Neural progenitor cell (in vitro differentiated cells): Measurements from ENCODE around the gene JMJD6. TPM values are rescaled to one million over a fixed set of nuclear protein-coding genes. Genes with fewer than 3 reads are reported as not detected.
"Not testable (repeated sequence)": the region's sequence is repeated elsewhere in the genome, so short reads cannot be mapped to it uniquely, and the experiment has no call there.

Experiments
- DNase-seq: peaks from one replicate; pipeline ENCODE4 v3.0.0-alpha.2; 2016; ENCODE audit warnings: low spot score
- H2AFZ ChIP-seq: fragments of 200-600 bp; sonication (generic); replicated peaks from 2 replicates; pipeline ENCODE4 v1.6.1; 2016; ENCODE audit warnings: antibody characterized with exemption
- H3F3A ChIP-seq: fragments of 200-600 bp; sonication (generic); 2 replicates; pipeline ENCODE4 v1.6.1; 2016; ENCODE audit warnings: antibody characterized with exemption, low read depth
- H3K27ac ChIP-seq: fragments of 200-600 bp; sonication (generic); 2 replicates; pipeline ENCODE4 v1.5.1; 2016; ENCODE audit warnings: mild to moderate bottlenecking
- H3K27me3 ChIP-seq: fragments of 200-600 bp; sonication (generic); 2 replicates; pipeline ENCODE4 v1.6.1; 2016; ENCODE audit warnings: mild to moderate bottlenecking, moderate library complexity
- H3K36me3 ChIP-seq: fragments of 200-600 bp; sonication (generic); 2 replicates; pipeline ENCODE4 v1.5.1; 2016
- H3K4me1 ChIP-seq: fragments of 200-600 bp; sonication (generic); 2 replicates; pipeline ENCODE4 v1.6.1; 2016; ENCODE audit warnings: mixed run types
- H3K4me2 ChIP-seq: fragments of 200-600 bp; sonication (generic); 2 replicates; pipeline ENCODE4 v1.6.1; 2016
- H3K4me3 ChIP-seq: fragments of 200-600 bp; sonication (generic); 2 replicates; pipeline ENCODE4 v1.5.1; 2016
- H3K79me2 ChIP-seq: fragments of 200-600 bp; sonication (generic); 2 replicates; pipeline ENCODE4 v1.6.1; 2016; ENCODE audit warnings: low read depth
- H3K9ac ChIP-seq: fragments of 200-600 bp; sonication (generic); 2 replicates; pipeline ENCODE4 v1.6.1; 2016
- H3K9me3 ChIP-seq: fragments of 200-600 bp; sonication (generic); 2 replicates; pipeline ENCODE4 v1.5.1; 2016; ENCODE audit warnings: low read depth
- H4K20me1 ChIP-seq: fragments of 200-600 bp; sonication (generic); 2 replicates; pipeline ENCODE4 v1.6.1; 2016; ENCODE audit warnings: low read depth
- H3K27ac Mint-ChIP-seq: 3 replicates; pipeline ENCODE4 v1.8.0; 2021; ENCODE audit warnings: mixed read lengths
- H3K27me3 Mint-ChIP-seq: 2 replicates; pipeline ENCODE4 v1.8.0; 2022; ENCODE audit warnings: low read depth, mild to moderate bottlenecking, inconsistent platforms, moderate library complexity, mixed read lengths; ENCODE audit not compliant: insufficient read depth
- H3K36me3 Mint-ChIP-seq: 3 replicates; pipeline ENCODE4 v1.8.0; 2021; ENCODE audit warnings: mixed read lengths
- H3K4me1 Mint-ChIP-seq: 3 replicates; pipeline ENCODE4 v1.8.0; 2021; ENCODE audit warnings: mixed read lengths
- H3K4me3 Mint-ChIP-seq: 3 replicates; pipeline ENCODE4 v1.8.0; 2021; ENCODE audit warnings: mild to moderate bottlenecking, moderate library complexity, mixed read lengths
- H3K9me3 Mint-ChIP-seq: 3 replicates; pipeline ENCODE4 v1.8.0; 2020; ENCODE audit warnings: mixed read lengths
- EZH2 ChIP-seq: fragments of 200-600 bp; sonication (generic); IDR thresholded peaks from 2 replicates; pipeline ENCODE4 v1.6.1; 2017; ENCODE audit warnings: antibody characterized with exemption, mild to moderate bottlenecking, moderate library complexity
- EZH2phosphoT487 ChIP-seq: fragments of 200-600 bp; sonication (generic); IDR thresholded peaks from 2 replicates; pipeline ENCODE4 v1.6.1; 2017; ENCODE audit warnings: antibody characterized with exemption
- total RNA-seq: library from RNA; depleted of rRNA; stranded (reverse); fragments of >200 nt; gene quantifications from 2 replicates; pipeline ENCODE4 v1.2.3, GENCODE V29; 2015; ENCODE audit warnings: low replicate concordance
- TF ChIP-seq, protein P1 (sequence below): fragments of 200-600 bp; sonication (generic); IDR thresholded peaks from 2 replicates; pipeline ENCODE4 v1.5.1; 2017; ENCODE audit warnings: antibody characterized with exemption, mild to moderate bottlenecking

JMJD6 gene
- total RNA-seq, 1 donor from 2014 or later: 8.7 TPM

GRCh38 chr17:76742958-76743357, 16.6 kb upstream of the JMJD6 start:
- DNase-seq: no peak
- TF ChIP-seq, protein P1, sequence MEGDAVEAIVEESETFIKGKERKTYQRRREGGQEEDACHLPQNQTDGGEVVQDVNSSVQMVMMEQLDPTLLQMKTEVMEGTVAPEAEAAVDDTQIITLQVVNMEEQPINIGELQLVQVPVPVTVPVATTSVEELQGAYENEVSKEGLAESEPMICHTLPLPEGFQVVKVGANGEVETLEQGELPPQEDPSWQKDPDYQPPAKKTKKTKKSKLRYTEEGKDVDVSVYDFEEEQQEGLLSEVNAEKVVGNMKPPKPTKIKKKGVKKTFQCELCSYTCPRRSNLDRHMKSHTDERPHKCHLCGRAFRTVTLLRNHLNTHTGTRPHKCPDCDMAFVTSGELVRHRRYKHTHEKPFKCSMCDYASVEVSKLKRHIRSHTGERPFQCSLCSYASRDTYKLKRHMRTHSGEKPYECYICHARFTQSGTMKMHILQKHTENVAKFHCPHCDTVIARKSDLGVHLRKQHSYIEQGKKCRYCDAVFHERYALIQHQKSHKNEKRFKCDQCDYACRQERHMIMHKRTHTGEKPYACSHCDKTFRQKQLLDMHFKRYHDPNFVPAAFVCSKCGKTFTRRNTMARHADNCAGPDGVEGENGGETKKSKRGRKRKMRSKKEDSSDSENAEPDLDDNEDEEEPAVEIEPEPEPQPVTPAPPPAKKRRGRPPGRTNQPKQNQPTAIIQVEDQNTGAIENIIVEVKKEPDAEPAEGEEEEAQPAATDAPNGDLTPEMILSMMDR: no peak
- TF ChIP-seq EZH2phosphoT487: no peak
- H3K9me3 ChIP-seq: no peaks in the 10 kb centered on the region
- Mint-ChIP-seq H3K4me1 (peaks cover 22% of the 10 kb centered on the region), H3K36me3 (peaks cover 24% of the 10 kb centered on the region), H3K9me3 (no peaks in the 10 kb centered on the region), H3K27me3 (no peaks in the 10 kb centered on the region), H3K27ac (no peak overlapping the region), H3K4me3 (no peak overlapping the region)
- H3K4me1 ChIP-seq: peaks cover 7% of the 10 kb centered on the region
- no peak overlapping the region for H3K9ac ChIP-seq
- H2AFZ ChIP-seq: no peak overlapping the region
- H3K27me3 ChIP-seq: no peaks in the 10 kb centered on the region
- H3K27ac ChIP-seq: no peak overlapping the region
- H3K4me2 ChIP-seq: no peak overlapping the region
- no peak overlapping the region for H3K4me3 ChIP-seq
- H3K36me3 ChIP-seq: peaks cover 5% of the 10 kb centered on the region
- H4K20me1 ChIP-seq: no peaks in the 10 kb centered on the region
- peaks cover 7% of the 10 kb centered on the region for H3F3A ChIP-seq
- H3K79me2 ChIP-seq: peaks cover 22% of the 10 kb centered on the region

DNA sequence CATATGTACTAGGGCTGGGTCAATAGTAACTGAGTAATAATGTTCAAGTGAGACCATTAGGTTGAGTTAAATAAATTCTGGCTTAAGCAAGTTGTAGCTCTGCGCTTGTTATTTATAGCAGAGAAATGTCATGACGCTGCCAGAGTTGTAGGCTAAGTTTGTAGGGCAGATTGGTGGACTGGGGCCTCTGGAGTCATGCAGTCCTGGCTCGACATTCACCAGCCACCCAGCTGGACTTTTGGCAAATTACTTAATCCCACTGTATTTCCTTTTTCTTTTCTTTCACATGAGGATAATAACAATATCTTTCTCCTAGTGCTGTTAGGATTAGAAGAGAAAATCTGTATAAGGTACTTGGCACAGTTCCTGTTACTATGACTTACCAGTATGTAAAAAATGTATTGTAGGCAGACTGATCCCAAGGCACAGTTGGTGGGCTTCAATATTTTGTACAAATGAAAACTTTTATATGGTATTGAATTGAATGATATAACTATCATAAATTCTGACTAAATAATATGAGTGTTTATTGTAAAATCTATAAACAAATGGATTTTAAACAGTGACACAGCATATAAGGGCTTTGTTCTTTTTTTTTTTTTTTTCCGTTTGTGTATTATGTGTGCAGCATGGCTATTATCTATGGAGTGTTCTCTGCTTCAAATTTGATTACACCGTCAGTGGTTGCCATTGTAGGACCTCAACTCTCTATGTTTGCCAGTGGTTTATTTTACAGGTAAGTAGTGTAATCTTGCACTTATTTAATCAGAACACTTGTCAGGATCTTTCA, 14.1 kb upstream of the JMJD6 start:
- Histone ChIP-seq H3K9ac (no peak overlapping the region), H3K27ac (no peak overlapping the region), H3K4me3 (no peak overlapping the region), H4K20me1 (peaks cover 7% of the 10 kb centered on the region), H3F3A (peaks cover 22% of the 10 kb centered on the region), H3K79me2 (peaks cover 38% of the 10 kb centered on the region), H3K27me3 (no peaks in the 10 kb centered on the region), H3K36me3 (peaks cover 9% of the 10 kb centered on the region), H3K4me1 (peaks cover 9% of the 10 kb centered on the region), H3K4me2 (no peak overlapping the region), H3K9me3 (no peaks in the 10 kb centered on the region), H2AFZ (no peak overlapping the region)
- DNase-seq: no peak
- Mint-ChIP-seq H3K36me3 (peaks cover 17% of the 10 kb centered on the region), H3K4me1 (peaks cover 26% of the 10 kb centered on the region), H3K4me3 (peak overlapping the region; percentile 22), H3K9me3 (no peaks in the 10 kb centered on the region), H3K27ac (no peak overlapping the region), H3K27me3 (peaks cover 4% of the 10 kb centered on the region)
- TF ChIP-seq, protein P1: no peak
- TF ChIP-seq EZH2phosphoT487: no peak
- TF ChIP-seq EZH2: no peak

- Histone ChIP-seq H4K20me1 (peaks cover 16% of the 10 kb centered on the region), H3K4me1 (peaks cover 17% of the 10 kb centered on the region), H3K4me2 (peak overlapping the region; percentile 98), H3K36me3 (peaks cover 18% of the 10 kb centered on the region), H3K79me2 (peaks cover 47% of the 10 kb centered on the region), H3F3A (peaks cover 31% of the 10 kb centered on the region)
- H3K9me3 Mint-ChIP-seq, DNase-seq, H3K27me3 ChIP-seq, H3K27ac Mint-ChIP-seq, H3K4me3 ChIP-seq, H3K27ac ChIP-seq, H3K27me3 Mint-ChIP-seq, H3K9ac ChIP-seq, H3K9me3 ChIP-seq, H2AFZ ChIP-seq: not testable (repeated sequence)
- Mint-ChIP-seq H3K4me1 (peaks cover 35% of the 10 kb centered on the region), H3K36me3 (peaks cover 19% of the 10 kb centered on the region), H3K4me3 (peak overlapping the region; percentile 63)
Measured at GRCh38 chr17:76739568-76740115, 13.2 kb upstream of the JMJD6 start.

GRCh38 chr17:76738468-76738850, 12.1 kb upstream of the JMJD6 start:
- Histone ChIP-seq H3K4me2 (peak overlapping the region; percentile 98), H3F3A (peaks cover 43% of the 10 kb centered on the region), H2AFZ (peak overlapping the region; percentile 74), H3K9me3 (no peaks in the 10 kb centered on the region), H3K4me1 (peaks cover 27% of the 10 kb centered on the region), H3K27ac (no peak overlapping the region), H4K20me1 (peaks cover 28% of the 10 kb centered on the region), H3K9ac (peak overlapping the region; percentile 39), H3K4me3 (peak overlapping the region; percentile 90), H3K79me2 (peaks cover 58% of the 10 kb centered on the region), H3K36me3 (peaks cover 30% of the 10 kb centered on the region), H3K27me3 (no peaks in the 10 kb centered on the region)
- Mint-ChIP-seq H3K4me1 (peaks cover 46% of the 10 kb centered on the region), H3K27me3 (peaks cover 4% of the 10 kb centered on the region), H3K27ac (peak overlapping the region; percentile 89), H3K9me3 (no peaks in the 10 kb centered on the region), H3K4me3 (peak overlapping the region; percentile 95), H3K36me3 (peaks cover 26% of the 10 kb centered on the region)
- no peak for DNase-seq
- TF ChIP-seq, protein P1: no peak
- TF ChIP-seq EZH2 (no peak), EZH2phosphoT487 (no peak)
